IPS DF 19.7 (cell line): ENCODE results near the gene CFAP61.

ENCODE experiments used
- DNase-seq: peaks from one replicate; pipeline ENCODE4 v3.0.0-alpha.2; 2013; ENCODE audit warnings: low read depth, low spot score

Gene CFAP61

GRCh38 chr20:20395087-20395486 lies 342.8 kb downstream of the CFAP61 start:
- no peak for DNase-seq

DNA sequence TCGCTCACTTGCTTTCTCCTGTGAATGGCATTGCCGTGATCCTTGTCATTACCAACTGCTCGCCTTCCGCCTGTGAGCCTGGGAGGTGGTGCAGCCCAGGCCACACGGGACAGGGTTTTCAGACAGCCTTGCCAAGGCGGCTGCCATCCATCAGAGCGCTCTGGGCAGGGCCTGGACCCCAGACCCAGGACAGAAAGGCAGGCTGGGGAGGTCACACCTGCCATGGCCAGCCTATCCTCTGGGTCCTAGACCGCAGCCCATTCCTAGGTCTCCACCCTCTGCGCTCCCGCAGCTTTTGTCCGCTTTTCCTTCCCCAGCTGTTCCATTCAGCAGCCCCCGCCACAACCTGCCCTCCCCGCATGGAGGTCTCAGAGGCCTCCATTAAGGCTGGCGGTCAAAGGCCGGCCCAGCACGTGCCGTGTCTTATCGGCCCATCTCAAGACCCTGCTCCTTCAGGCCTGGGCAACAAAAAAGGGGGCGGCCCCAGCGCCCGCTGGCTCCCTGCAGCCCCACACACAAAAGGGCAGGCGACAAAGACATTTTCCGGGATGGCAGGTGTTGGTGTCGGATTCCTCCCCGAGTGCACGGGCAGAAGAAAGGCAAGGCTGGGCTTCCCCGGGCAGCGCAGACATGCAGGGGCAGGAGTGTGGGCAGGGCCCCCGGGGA lies 343.7 kb downstream of the CFAP61 start:
- no peak for DNase-seq

- no peak for DNase-seq
These were observed 344.5 kb downstream of the CFAP61 start for GRCh38 chr20:20396794-20397193.

DNA sequence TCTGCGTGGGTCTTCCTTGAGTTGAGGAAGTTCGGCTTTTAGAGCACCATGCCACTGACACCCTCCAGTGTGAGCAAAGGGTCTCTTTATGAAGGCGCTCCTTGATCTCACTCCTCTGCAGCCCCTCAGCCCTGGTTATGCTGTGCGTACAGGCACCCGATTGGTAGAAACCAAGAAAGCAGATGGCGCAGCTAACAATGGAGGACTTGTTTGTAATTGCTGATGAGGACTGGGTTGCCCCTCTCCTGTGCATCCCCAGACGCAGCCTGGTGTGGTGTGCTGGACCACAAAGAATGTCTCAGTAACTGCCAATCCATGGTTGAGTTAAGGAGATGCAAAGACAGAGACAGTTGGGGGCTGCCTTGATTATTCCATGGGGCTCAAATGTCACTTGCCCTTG lies 345.8 kb downstream of the CFAP61 start:
- no peak for DNase-seq

DNA sequence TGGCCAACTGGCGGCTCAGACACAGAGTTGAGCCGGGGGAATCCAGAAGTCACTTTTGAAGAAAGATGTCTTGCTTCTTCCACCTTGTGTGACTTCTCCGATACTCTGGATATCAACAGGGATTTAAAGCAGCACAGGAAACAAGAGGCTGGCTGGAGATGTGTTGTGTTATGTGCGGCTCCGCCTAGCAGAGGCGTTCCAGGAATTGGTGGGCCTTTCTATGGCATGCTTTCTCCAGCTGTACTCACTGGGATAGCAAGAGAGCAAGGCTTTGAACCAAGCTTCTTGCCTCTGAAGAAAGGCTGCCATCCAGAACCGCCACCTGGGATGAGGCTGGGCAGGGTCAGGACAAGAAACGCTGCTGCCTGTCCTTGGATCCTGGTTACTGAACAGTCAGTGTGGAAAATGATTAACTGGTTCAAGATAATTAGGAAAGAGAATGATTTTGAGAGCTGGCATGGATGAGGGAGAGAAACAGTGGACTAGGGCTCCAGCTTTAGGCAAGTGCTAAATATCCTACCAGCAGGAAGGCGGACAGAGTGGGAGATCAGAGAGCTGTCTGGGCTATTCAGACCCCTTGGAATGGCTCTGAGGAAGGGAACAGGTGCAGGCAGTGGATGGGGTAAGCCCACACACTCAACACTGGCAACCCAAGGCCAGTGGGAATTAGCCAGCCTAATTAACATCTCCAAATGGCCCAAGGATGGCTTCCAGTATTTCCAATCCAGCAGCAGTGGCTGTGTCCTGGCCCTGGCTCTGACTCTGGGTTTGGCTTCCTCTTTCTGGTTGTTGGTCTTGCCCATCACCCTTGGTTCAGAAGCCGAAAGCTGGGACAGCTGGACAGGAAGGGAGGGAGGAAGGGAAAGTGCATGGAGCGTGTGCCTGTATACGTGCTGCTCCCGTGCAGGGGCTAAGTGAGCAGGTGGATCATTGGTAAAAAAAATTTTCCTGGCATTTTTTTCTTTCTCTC lies 347.5 kb downstream of the CFAP61 start:
- DNase-seq, result no peak

GRCh38 chr20:20401991-20402390 lies 349.7 kb downstream of the CFAP61 start:
- DNase-seq, result no peak

GRCh38 chr20:20404633-20405032 lies 352.3 kb downstream of the CFAP61 start:
- no peak for DNase-seq

GRCh38 chr20:20405623-20406022 lies 353.3 kb downstream of the CFAP61 start:
- DNase-seq, result no peak

GRCh38 chr20:20406306-20406705 lies 354.0 kb downstream of the CFAP61 start:
- DNase-seq, result no peak

- no peak for DNase-seq
These were observed 355.8 kb downstream of the CFAP61 start for GRCh38 chr20:20407891-20408805.

GRCh38 chr20:20409331-20409730 lies 357.0 kb downstream of the CFAP61 start:
- no peak for DNase-seq
